ENCODE measurements around the gene ORM2. TPM values are rescaled to one million over a fixed set of nuclear protein-coding genes. Genes with fewer than 3 reads are reported as not detected.

The ORM2 gene
- total and polyA plus RNA-seq, 2 experiments from 2014 or later, result 0.76 TPM

- no peaks in the 10 kb centered on the region for H3K9me2 ChIP-seq (ENCODE audit: insufficient read depth)
- H3K4me3 ChIP-seq, result no peak overlapping the region
- Mint-ChIP-seq H3K27ac (no peak overlapping the region), H3K4me1 (peaks cover 20% of the 10 kb centered on the region), H3K27me3 (ENCODE audit: insufficient read depth, low read depth, poor library complexity) (no peaks in the 10 kb centered on the region), H3K4me3 (no peak overlapping the region), H3K9me3 (no peaks in the 10 kb centered on the region; the same call in 2 of the 3 replicates), H3K36me3 (ENCODE audit: low read depth) (peaks cover 3% of the 10 kb centered on the region; the same call in 1 of the 3 replicates)
- no peaks in the 10 kb centered on the region for H3K79me2 ChIP-seq (replicated peaks; ENCODE audit: insufficient read depth)
- no peaks in the 10 kb centered on the region for H3K36me3 ChIP-seq (ENCODE audit: insufficient read depth)
- TF ChIP-seq NANOG (IDR thresholded peaks at IDR 0.05; ENCODE audit: borderline replicate concordance), result no peak
- no peak for TF ChIP-seq ZNF462 (CRISPR knock-in tag; IDR thresholded peaks at IDR 0.05)
- no peak for TF ChIP-seq REST (IDR thresholded peaks at IDR 0.05; ENCODE audit: unreplicated experiment)
- no peak for TF ChIP-seq EZH2phosphoT487 (IDR thresholded peaks at IDR 0.05; ENCODE audit: unreplicated experiment)
- no peak for TF ChIP-seq EZH2 (IDR thresholded peaks at IDR 0.05; ENCODE audit: low read depth, unreplicated experiment)
- TF ChIP-seq JUNB (IDR thresholded peaks at IDR 0.05; ENCODE audit: unreplicated experiment), result no peak
- TF ChIP-seq CREB1 (CRISPR knock-in tag; IDR thresholded peaks at IDR 0.05; ENCODE audit: low read depth), result no peak
- H3K4me2 ChIP-seq, result no peak overlapping the region
- no peaks in the 10 kb centered on the region for H3F3A ChIP-seq (replicated peaks; ENCODE audit: low read depth)
- H2AFZ ChIP-seq, result no peak overlapping the region
- ATAC-seq (no peak), DNase-seq (ENCODE audit: low spot score) (no peak)
- no peaks in the 10 kb centered on the region; the same call in 1 of the 2 replicates for H4K20me1 ChIP-seq (replicated peaks; ENCODE audit: insufficient read depth)
- peaks cover 7% of the 10 kb centered on the region for H3K4me1 ChIP-seq (ENCODE audit: insufficient read depth)
- H3K27ac ChIP-seq (ENCODE audit: low read depth), result no peak overlapping the region
- H3K27me3 ChIP-seq (ENCODE audit: insufficient read depth), result no peaks in the 10 kb centered on the region
Observed at GRCh38 chr9:114283551-114284111, 46.0 kb upstream of the ORM2 start.
